Measurements from ENCODE around the gene DEPDC5.
A peak's percentile ranks its signal among the peaks of the same experiment; 100 is the strongest.

Gene DEPDC5

DNA sequence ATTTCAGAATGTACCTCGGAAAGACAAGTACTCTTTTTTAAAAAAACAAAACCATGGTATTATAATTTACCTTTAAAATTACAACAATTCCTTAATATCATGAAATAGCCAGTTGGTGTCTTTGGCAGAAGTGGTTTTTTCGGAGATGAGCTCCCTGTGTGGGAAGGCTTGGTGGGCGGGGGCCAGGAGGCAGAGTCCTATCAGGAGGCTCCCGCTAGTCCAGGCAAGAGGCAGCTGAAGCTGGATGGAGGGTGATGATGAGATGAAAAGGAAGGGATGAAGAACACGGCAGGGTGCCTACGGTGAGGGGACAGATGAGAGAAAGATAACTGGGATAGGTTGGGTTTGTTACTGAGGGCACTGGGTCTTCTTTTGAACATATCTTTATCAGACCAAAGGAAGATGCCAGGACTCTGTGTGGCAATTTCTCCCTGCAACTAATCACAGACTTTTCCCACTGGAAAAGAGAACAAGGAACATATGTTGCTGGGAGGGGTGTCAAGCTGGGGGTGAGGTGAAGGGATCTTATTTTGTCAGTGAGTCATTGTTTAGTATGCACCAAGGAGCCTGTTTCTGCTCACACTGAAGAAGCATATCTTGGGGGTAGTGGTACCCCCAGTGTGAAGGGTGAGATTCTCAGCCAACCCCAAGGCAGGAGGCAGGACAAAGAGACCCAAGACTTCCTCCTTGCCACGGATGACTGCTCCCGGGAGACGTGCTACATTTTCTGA, 99.0 kb downstream of the DEPDC5 start:
- no peak for DNase-seq (ENCODE audit: low spot score)

DNA sequence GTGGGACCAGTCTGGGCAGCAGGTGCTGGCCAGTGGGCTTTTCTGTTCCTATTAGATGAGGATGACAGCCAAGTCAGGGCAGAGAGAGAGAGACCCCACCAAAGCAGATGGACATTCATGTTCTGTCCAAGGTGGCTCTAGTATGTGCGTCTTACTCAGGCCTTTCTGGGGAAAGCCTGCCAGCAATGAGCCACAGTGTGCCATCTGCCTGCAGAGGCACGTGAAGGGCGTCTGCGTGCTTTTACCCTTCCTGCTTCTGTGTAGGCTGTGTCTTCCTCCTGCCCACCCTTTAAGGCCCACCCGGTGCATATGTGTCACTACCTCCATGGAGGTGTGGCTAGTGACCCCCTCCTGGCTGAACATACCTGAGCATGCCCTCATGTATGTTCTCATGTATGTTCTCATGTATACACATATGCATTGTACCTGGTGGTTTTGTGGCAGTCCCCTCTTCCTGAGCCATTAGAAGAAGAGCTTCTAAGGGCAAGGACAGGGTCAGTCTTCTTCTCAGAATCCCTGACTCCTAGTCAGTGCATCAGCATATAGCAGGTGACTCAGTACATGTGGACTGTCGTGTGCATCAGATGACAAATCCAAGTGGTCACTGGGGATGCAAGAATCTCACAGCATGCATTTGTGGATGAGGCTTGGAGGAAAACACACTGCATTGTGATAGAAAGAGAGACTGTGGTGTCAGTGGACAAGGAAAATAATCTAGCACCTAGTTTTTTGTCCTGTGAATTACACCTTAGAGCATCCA, 100.1 kb downstream of the DEPDC5 start:
- DNase-seq (ENCODE audit: low spot score) = no peak

DNA sequence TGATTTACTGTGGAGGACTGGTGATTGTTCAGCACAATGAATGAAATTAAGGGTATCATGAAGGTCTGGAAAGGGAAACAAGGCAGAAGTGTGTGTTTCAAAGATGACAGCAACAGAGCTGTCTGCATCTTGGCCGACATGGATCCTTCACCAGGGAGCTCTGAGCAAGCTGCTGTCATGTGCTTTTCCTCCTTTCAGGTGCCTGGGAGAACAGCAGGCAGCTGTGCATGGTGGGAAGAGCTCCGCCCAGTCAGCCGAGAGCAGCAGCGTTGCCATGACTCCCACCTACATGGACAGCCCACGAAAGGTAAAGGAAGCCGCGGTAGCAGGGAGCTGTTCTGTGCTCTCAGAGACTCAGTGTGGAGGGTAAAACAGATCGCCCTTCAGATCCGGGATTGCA, 103.4 kb downstream of the DEPDC5 start:
- DNase-seq (ENCODE audit: low spot score) = no peak

DNA sequence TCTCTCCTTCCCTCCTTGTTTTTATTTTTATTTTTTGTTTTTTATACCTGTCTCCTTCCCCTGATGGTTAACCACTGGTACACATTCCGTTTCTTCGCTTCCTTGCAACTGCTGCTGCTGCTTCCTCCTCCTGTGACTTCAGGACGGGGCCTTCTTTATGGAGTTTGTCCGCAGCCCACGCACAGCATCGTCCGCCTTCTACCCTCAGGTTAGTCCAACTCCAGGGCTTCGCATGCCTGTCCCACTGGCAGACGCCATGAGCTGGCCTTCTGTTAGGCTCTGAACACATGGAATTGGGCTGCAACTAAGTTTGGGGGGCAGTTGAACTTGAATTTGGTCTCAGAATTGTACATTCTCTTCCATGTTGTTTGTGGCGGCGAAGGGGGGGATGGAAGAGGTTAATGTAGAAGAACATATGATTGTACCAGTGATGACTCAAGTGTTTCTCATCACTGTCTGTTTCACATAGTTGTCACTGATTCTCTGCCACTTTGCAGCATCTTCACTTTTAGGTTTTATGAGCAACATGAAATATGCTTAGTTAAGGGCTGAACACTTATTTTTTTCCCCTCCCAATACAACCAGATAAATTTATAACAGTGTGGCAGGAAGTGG, 107.5 kb downstream of the DEPDC5 start:
- DNase-seq (ENCODE audit: low spot score) = no peak

DNA sequence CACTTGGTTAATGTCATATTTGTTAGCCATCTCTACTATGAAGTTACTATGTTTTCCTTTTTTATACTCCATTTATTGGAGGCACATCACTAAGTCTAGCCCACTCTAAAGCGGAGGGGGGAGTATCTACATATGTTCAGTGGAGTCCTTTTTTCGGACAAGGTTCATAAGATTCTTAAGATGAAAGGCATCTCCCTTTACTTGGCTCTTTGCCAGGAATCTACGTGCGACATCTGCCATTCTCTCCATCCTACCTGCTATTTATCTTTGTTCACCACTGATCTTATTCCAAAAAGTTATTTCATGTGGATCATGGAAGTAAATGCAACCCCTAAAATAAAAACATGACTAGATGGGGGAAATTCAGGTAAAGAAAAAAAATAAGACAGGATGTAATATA, 113.1 kb downstream of the DEPDC5 start:
- no peak for DNase-seq (ENCODE audit: low spot score)

DNA sequence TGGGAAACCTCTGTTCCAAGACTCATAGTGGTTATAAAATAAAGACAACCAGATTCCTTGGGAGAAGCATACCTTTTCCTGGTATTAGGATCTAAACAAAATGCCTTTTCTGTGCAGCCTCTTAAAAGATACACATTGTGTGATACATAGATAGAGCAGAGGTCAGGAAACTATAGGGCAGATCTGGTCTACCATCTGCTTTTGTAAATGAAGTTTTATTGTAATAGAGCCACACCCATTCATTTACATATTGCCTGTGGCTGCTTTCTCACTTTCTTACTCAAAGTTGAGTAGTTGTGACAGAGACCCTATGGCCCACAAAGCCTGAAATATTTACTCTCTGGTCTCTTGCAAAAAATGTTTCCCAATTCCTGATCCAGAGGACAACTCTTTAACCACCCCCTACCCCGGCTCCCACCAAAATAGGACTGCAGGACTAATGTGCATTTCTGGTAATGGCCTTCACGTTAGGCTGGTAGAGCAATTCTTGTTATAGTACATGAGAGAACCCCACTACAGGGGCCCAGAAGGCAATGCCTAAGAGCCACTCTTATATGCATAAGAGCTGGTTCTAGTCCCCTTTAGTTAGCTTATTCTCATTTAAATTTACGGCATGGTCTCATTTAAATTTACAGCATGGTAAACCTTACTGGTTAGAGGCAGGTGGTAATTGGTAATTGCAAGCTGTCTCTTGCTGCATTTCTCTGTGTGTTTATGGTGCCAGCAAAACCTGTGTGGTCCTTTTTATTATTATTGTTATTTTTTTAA, 113.8 kb downstream of the DEPDC5 start:
- DNase-seq (ENCODE audit: low spot score) = no peak

DNA sequence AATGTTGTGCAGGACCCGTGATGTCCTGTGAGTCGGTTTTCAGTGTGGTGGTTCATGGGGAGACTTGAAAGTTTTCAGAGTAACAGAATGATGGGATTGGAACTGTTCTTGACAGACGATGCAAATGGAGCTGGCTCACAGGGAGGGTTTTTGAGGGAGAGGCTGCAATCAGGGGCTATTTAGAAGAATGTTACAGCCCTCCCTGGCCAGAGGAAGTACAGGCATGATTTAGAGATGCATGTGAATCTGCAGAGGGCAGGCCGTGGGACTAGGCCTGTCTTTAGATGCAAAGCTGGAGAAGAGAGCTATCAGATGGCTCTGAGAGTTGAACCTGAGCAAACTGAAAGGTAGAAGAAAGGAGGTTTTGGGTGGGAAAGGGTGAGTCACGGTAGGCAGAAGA, 115.9 kb downstream of the DEPDC5 start:
- DNase-seq (ENCODE audit: low spot score) = no peak

DNA sequence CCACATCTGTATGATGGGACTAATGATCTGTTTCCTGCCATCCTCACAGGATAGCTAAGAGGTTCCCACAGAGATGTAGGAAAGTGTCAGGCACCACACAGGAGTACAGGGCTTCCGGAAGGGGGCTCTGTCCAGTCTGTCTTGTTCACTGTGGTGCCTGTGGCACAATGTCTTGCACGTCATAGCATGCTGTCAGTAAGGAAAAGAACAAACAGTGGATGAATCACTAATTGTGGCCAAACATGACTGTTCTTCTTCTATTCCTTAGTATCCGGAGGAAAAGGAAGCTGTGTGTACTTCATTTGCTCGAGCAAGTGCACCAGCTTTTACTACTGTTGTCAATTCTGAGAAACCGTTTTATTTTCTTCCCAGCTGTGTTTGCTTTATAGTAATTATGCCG, 117.1 kb downstream of the DEPDC5 start:
- no peak for DNase-seq (ENCODE audit: low spot score)

DNA sequence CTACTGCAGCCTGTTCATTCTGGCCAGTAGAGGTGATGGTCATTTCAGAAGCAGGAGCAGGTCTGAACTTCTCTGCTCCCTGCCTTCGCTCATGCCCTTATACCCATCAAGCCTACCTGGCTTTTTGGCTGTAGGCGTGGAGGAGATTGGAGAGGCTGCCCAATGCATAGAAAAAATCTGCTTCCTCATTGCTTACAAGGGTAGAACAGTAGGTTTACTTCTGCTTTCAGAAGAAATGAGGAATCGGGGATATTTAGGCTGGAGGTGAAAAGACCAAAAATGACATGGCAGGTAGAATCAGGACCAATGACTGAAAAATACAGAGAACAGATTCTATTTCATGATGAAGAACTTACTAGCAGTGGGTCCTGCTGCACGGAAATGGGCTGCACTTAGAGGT, 117.7 kb downstream of the DEPDC5 start:
- no peak for DNase-seq (ENCODE audit: low spot score)

DNA sequence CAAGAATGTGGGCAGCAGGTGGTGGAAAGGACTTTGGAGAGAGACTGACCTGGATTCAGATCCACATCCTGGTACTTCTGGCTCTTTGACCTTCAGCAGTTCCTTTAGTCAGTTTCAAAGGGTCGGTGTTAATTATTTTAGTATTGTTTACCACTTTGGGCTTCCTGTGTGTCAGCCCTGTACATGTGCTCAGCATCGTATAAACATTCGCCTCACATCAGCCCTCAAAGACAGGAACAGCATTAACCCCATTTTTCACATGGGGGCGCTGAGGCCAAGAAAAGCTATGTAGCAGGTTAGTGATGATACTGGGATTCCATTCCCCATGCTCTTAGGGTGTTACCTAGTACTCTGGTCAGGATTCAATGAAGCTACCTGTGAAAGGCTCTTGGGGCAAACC, 118.4 kb downstream of the DEPDC5 start:
- peak; percentile 17 for DNase-seq (ENCODE audit: low spot score)

DNA sequence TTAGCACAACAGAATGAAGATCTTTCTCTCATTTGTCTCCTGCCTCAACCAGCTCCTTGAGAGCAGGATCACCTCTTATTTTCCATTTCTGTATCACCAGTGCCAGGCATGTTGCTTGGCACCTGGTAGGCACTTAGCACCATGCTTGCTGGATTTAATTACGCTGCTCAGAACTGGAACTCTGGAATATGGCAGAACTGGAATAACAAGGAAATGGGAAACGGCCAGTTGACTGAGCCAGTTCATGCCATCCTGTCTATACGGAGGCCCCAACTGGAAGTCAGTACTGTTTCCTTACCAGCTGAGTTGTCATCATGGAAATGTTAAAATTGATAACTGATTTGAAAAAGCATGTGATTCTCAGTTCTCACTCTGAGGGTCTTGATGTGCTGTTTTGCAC, 121.0 kb downstream of the DEPDC5 start:
- no peak for DNase-seq (ENCODE audit: low spot score)

DNA sequence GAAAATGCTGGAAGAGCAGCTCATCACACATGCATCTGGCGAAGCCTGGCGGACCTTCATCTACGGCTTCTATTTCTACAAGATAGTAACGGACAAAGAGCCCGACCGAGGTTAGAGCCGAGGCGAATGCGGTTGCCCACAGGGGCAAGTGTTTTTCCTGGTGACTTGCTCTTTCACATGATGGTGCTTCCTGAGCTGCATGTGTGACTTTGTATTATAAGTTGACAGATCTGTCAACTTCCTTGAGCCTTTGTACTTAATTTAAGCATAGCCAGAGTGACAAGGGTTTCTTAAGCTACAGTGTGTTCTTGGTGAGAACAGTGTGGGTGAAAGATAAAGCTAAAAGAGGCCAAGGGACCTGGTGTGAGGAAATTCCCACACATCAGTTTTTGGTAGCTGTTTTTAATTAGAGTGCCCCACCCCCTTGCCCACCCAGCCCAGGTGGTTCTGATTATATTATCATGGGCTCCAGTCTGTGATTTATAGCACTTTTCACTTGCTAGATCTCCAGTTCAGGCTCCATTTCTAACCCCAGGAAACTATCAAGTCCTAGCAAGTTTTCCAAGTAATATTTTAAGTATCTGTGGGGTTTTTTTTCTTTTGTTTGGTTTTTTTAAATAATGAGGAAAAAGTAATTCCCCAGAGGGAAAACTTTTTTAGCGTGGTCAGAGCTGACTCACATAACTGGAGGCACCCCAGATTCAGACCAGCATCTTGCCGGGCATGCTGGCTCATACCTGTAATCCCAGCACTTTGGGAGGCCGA, 122.5 kb downstream of the DEPDC5 start:
- DNase-seq (ENCODE audit: low spot score) = no peak

DNA sequence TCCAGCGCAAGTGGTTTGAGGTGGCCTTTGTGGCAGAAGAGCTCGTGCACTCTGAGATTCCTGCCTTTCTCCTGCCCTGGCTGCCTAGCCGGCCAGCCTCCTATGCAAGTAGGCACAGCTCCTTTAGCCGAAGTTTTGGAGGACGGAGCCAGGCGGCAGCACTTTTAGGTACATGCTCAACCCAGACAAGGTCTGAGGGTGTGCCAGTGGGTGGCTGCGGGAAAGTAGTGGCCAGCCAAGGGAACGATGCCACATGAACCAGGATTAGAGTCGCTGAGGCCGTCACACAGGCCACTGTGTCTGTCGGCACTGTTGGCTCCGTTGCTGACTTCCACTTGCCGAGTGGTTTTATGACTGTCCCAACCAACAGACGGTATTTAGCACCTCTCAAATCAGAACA, 125.8 kb downstream of the DEPDC5 start:
- DNase-seq (ENCODE audit: low spot score) = no peak

DNA sequence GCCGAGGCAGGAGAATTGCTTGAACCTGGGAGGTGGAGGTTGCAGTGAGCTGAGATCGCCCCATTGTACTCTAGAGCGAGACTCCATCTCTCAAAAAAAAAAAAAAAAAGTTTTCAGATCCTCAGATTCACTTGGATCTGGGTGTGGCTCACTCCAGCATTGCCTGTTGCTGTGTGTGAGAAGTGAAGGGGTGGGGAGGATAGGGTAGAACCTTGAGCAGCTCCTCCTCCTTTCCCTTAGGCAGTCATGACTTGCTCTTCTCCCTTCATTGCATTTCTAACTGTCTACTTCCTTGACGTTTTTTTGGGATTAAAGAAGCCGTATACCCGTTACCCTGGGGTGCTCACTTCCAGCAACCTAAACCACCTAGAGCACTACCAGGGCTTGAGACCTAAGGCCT, 127.4 kb downstream of the DEPDC5 start:
- DNase-seq (ENCODE audit: low spot score) = no peak

DNA sequence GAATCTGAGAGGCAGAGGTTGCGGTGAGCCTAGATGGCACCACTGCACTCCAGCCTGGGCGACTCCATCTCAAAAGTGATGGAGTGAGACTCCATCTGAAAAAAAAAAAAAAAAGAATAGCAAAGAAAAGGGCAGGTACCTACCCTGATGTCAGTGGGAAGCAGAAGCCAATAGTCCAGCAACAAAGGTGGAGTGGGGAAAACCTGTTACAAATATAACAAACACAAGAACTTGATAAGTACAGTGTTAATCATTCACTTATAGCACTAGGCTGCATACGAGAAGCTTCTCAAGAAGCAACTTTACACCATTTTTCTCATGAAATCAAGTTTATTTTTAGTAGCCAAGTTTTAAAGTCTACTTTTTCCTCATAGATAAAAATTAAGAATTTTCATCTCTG, 128.0 kb downstream of the DEPDC5 start:
- no peak for DNase-seq (ENCODE audit: low spot score)

DNA sequence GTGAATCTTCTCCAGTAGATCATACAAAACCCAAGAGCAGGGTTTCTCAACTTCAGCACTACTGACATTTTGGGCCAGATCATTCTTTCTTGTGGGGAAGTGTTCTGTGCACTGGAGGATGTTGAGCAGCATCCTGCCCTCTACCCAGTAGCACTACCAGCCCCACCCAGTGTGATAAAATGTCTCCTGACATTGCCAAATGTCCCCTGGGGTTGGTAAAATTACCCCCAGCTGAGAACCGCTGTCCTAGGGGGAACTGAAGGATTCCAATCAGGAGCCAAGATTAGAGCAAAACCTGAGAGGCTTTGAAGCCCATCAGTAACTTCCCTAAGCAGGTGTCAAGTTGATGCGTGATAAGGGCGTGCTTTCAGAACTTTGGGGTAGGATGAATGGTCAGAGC, 129.2 kb downstream of the DEPDC5 start:
- DNase-seq (ENCODE audit: low spot score) = no peak

DNA sequence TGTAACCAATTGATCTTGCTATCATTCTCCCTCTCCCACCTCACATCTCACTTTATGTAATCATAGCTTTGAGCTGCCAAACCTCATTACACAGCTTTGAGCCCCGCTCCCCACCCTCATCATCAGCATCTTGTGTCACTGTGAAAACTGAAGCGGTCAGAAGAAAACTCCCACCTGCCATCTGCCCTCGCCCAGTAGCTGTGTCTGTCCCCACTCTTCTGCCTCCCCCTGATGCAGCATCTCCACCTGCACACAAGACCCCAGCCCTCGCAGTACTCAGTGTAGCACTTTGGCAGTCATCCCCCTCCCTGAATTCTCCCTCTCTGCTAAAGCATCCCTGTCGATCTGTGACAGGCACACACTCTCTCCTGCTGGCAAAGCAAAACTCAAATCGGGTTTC, 130.2 kb downstream of the DEPDC5 start:
- no peak for DNase-seq (ENCODE audit: low spot score)

DNA sequence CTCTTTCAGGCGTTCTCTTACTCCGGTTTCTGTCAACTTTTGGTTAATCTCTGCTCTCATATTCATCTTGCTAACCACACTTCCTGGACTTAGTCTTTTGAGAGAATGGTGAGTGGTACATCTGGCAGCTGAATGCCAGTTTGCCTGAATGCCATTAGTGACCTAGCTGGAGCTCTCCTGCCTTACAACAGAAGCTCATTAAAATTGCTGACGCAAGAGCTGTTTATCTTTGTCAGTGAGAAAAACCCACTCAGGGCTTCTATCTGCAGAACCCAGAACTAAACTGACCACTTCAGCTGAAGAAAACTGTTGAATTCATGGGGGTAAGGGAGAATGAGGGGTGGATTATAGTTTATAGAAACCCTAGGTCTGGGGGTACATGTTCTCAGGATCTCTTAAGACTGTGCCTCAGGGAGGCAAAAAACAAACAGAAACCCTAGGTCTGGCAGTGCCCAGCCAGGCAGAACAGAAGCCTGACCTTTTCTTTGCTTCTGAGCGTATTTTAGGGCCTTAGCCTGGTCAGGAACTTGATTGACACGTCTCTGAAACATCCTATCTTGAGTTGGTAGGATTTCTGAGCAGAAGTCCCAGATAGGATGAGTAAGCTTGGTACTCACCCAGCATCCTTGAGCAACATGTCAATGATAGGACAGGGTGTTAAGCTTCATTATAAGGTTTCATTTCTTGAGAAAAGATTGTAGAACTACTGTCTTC, 137.7 kb downstream of the DEPDC5 start:
- no peak for DNase-seq (ENCODE audit: low spot score)

DNA sequence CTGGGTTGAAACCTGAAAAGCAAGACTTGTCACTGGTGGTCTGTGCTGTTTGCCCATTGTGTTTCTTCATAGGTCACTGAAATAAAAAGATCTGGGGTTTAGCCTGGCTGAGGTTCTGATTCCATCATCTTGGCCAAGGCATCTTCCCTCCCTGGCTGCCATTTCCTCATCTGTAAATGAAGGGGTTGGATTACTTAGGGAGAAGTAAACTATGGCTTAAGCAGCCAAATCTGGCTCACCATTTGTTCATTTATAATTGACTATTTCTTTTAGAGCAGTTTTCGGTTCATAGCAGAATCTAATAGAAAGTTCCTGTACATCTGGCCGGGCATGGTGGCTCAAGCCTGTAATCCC, 138.2 kb downstream of the DEPDC5 start:
- DNase-seq (ENCODE audit: low spot score) = no peak

DNA sequence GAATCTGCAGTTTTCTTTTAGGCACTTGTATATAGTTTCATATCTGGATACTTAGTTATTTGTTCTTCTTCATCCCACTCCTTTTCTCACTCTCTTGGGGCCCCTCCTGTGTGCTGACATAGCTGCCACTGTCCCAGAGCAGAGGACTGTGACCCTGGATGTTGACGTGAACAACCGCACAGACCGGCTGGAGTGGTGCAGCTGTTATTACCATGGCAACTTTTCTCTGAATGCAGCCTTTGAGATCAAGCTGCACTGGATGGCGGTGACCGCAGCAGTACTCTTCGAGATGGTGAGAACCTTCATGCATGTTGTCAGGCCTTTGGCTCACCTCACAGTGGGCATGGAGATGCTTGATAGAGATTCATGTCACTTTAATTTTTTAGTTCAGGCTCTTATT, 139.6 kb downstream of the DEPDC5 start:
- DNase-seq (ENCODE audit: low spot score) = no peak

DNA sequence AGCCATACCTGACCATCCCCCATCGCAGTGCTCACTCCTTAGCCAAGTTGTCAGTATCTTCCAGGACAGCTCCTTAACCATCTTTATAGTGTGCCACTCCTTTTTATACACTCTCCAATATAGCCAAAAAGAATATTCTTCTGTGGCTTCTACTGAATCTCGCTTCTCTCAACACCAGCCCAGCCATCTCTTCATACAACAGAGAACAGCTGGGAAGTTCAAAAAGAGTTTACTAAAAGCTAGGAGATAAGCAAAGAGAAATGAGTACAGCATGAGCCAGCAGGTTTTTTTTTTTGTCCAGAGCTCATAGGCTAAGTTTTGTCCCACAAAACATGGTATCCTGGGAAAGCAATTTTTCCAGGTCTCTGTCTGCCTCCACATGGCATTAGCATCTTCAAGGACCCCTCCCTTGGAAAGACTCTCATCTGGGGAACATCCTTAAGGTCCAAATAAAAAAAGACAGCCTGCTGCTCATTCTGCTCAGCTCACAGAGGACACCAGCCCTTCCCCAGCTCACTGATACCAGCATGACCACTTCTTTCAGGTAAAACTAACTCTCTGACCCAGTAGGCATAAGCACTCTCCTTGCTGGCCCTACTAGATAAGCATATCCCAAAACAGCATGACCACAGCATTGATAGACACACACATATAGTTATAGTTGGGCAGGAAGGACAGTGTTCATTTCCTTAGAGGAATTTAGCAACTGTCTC, 141.7 kb downstream of the DEPDC5 start:
- no peak for DNase-seq (ENCODE audit: low spot score)
